ENCODE data around the gene CNTNAP5. TPM values are rescaled to one million over a fixed set of nuclear protein-coding genes. Genes with fewer than 3 reads are reported as not detected.

CNTNAP5 gene
- total and polyA plus RNA-seq, 2 donors from 2014 or later: 0.50 TPM; not detected in 1

DNA sequence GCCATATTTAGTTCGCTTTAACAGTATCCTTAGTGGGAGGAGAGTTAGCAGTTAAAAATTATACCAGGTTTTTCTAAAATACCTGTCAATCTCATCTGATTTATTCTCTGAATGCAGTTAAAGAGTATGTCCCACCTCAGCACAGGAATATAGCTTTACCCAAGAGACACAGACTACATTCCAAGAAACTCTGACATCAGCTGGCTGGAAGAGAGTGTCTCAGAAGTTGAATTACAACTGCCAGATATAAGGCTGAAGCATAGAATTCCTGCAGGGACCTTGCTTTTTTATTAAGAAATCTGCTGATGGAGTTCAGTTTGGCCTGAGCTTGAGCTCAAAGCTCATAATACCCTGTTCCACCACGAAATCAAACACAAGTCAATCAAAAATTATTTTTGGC is 25.4 kb upstream of the CNTNAP5 start:
- TF ChIP-seq, protein P1, sequence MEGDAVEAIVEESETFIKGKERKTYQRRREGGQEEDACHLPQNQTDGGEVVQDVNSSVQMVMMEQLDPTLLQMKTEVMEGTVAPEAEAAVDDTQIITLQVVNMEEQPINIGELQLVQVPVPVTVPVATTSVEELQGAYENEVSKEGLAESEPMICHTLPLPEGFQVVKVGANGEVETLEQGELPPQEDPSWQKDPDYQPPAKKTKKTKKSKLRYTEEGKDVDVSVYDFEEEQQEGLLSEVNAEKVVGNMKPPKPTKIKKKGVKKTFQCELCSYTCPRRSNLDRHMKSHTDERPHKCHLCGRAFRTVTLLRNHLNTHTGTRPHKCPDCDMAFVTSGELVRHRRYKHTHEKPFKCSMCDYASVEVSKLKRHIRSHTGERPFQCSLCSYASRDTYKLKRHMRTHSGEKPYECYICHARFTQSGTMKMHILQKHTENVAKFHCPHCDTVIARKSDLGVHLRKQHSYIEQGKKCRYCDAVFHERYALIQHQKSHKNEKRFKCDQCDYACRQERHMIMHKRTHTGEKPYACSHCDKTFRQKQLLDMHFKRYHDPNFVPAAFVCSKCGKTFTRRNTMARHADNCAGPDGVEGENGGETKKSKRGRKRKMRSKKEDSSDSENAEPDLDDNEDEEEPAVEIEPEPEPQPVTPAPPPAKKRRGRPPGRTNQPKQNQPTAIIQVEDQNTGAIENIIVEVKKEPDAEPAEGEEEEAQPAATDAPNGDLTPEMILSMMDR (IDR thresholded peaks at IDR 0.05; ENCODE audit: borderline replicate concordance, extremely low read depth, insufficient read depth): no peak
- Histone ChIP-seq H3K4me3 (ENCODE audit: low read length in 3 of 3) (no peak overlapping the region), H3K9ac (ENCODE audit: low read length in 3 of 3) (no peak overlapping the region), H3K27ac (ENCODE audit: low read depth in 2 of 2, low read length in 2 of 2) (no peak overlapping the region), H3K9me3 (ENCODE audit: control insufficient read depth in 2 of 3, insufficient read depth in 1 of 3, low read length in 3 of 3) (no peaks in the 10 kb centered on the region), H3K27me3 (ENCODE audit: control insufficient read depth, insufficient read depth, low read length) (no peaks in the 10 kb centered on the region), H3K4me1 (ENCODE audit: control insufficient read depth in 2 of 3, insufficient read depth in 2 of 3, low read depth in 1 of 3, low read length in 3 of 3) (no peaks in the 10 kb centered on the region), H3K36me3 (ENCODE audit: control insufficient read depth in 2 of 3, insufficient read depth in 3 of 3, low read length in 3 of 3) (no peaks in the 10 kb centered on the region)
- intact Hi-C loops (cut with DNase I): no loop called here
- FAIRE-seq: no peak
- DNase-seq: peak in 1 of 5 donors; percentile 1

DNA sequence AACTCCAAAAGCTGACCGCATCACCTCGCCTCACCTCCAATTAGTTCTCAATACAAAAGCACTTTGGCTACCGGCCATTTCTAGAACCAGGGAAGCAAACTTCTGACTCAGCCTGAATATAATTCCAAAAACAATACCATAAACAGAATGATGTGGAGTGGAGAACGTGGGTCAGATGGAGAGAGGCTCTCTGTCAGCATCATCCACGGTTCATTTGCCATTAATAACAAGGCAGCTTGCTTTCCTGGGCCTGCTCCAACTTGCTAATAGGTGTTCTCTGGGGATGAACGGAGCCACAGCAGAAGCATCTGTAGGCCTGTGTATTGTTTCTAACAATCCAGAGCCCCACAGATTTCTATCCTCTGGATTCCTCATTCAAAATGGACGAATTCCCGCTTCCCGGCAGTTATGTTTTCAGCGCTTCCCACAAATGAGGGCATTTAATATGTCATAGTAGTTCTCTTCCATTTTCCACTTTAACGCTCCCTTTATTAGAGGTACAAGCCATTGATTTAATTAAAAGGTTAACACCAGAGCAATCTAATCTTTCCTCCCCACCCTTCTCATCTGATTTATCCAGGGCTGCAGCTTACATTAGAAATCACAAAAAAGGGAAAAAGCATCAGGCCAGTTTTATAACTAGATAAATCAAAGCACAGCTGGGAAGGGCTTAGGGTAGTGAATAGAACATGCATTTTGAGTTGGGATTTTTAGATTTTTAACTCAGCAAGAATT is 23.2 kb upstream of the CNTNAP5 start:
- no peaks in the 10 kb centered on the region for H3K36me3 ChIP-seq (ENCODE audit: control insufficient read depth in 2 of 3, insufficient read depth in 3 of 3, low read length in 3 of 3)
- no peak overlapping the region for H3K4me3 ChIP-seq (ENCODE audit: low read length in 3 of 3)
- no peaks in the 10 kb centered on the region for H3K27me3 ChIP-seq (ENCODE audit: control insufficient read depth, insufficient read depth, low read length)
- no peak overlapping the region for H3K9ac ChIP-seq (ENCODE audit: low read length in 3 of 3)
- peak in 1 of 5 donors; percentile 3 for DNase-seq
- intact Hi-C loops (cut with DNase I): no loop called here
- no peaks in the 10 kb centered on the region for H3K9me3 ChIP-seq (ENCODE audit: control insufficient read depth in 2 of 3, insufficient read depth in 1 of 3, low read length in 3 of 3)
- no peaks in the 10 kb centered on the region for H3K4me1 ChIP-seq (ENCODE audit: control insufficient read depth in 2 of 3, insufficient read depth in 2 of 3, low read depth in 1 of 3, low read length in 3 of 3)
- TF ChIP-seq, protein P1 (IDR thresholded peaks at IDR 0.05; ENCODE audit: borderline replicate concordance, extremely low read depth, insufficient read depth): no peak
- no peak overlapping the region for H3K27ac ChIP-seq (ENCODE audit: low read depth in 2 of 2, low read length in 2 of 2)
- FAIRE-seq: no peak

DNA sequence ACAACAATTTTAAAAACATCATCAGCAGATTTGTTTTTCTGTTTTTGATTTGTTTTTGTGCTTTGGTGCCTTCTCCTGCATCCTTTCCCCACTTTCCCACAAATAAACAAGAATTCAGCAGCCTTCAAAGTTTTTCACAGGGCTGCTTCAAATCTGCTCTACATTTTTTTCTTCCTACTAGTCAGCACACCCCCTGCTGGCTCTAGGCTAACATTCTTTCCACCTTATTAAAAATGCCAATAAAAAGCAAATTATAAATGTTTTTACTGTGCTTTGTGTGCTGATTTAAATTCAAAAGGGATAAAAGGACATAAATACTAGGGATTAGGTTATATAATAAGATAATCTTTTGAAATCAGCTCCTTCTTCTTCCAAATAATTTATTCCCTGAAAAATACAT is 6.2 kb upstream of the CNTNAP5 start:
- DNase-seq (peak in 1 of 5 donors; percentile 11), FAIRE-seq (no peak)
- no peaks in the 10 kb centered on the region for H3K4me1 ChIP-seq (ENCODE audit: control insufficient read depth in 2 of 3, insufficient read depth in 2 of 3, low read depth in 1 of 3, low read length in 3 of 3)
- no peak overlapping the region for H3K9ac ChIP-seq (ENCODE audit: low read length in 3 of 3)
- no peak overlapping the region for H3K27ac ChIP-seq (ENCODE audit: low read depth in 2 of 2, low read length in 2 of 2)
- H3K4me3 ChIP-seq (ENCODE audit: low read length in 3 of 3): no peak overlapping the region
- H3K36me3 ChIP-seq (ENCODE audit: control insufficient read depth in 2 of 3, insufficient read depth in 3 of 3, low read length in 3 of 3): no peaks in the 10 kb centered on the region
- TF ChIP-seq, protein P1 (IDR thresholded peaks at IDR 0.05; ENCODE audit: borderline replicate concordance, extremely low read depth, insufficient read depth): no peak
- H3K27me3 ChIP-seq (ENCODE audit: control insufficient read depth, insufficient read depth, low read length): peaks cover 2% of the 10 kb centered on the region
- no peaks in the 10 kb centered on the region for H3K9me3 ChIP-seq (ENCODE audit: control insufficient read depth in 2 of 3, insufficient read depth in 1 of 3, low read length in 3 of 3)
- intact Hi-C loops (cut with DNase I): no loop called here
